BE2C (cell line): ENCODE results near the gene L3MBTL3.

ENCODE experiments used
- DNase-seq: peaks from one replicate; pipeline ENCODE4 v3.0.0-alpha.2; 2020
- H3K27me3 ChIP-seq: fragments of 250-450 bp; sonication (Bioruptor Pico); 2 replicates; pipeline ENCODE4 v1.5.1; 2020; ENCODE audit warnings: mild to moderate bottlenecking
- H3K36me3 ChIP-seq: fragments of 250-450 bp; sonication (Bioruptor Pico); 2 replicates; pipeline ENCODE4 v1.5.1; 2020; ENCODE audit warnings: mild to moderate bottlenecking
- H3K4me1 ChIP-seq: fragments of 250-450 bp; sonication (Bioruptor Pico); 2 replicates; pipeline ENCODE4 v1.5.1; 2020
- H3K4me3 ChIP-seq: 2 replicates; pipeline ENCODE4 v1.5.1; 2011; ENCODE audit warnings: low read depth, low read length
- H3K9me3 ChIP-seq: fragments of 250-450 bp; sonication (Bioruptor Pico); 2 replicates; pipeline ENCODE4 v1.5.1; 2020
- TF ChIP-seq, protein P1 (sequence below): IDR thresholded peaks from 2 replicates; pipeline ENCODE4 v1.5.1; 2012; ENCODE audit warnings: mild to moderate bottlenecking, low read depth, low read length

The L3MBTL3 gene

DNA sequence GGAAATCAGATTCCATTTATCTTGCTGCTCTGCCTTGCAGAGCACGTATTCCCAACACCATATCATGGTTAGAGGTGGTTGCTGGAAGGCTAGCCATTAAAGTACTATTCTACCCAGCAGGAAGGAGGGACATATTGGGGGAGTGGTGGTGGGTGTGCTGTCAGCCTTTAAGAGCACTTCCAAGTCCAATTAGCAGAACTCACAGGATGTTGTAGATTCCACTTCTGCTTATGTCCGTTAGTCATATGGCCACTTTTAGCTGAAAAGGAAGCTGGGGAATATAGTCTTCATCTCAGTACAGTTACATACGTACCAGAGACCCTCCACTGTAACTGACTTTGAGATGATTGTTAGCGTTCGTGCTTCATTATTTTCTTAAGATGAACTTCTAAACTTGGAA, 109.9 kb downstream of the L3MBTL3 start:
- no peak overlapping the region for H3K4me3 ChIP-seq
- H3K36me3 ChIP-seq: no peaks in the 10 kb centered on the region
- H3K9me3 ChIP-seq: no peaks in the 10 kb centered on the region
- H3K27me3 ChIP-seq: no peaks in the 10 kb centered on the region
- DNase-seq: no peak
- TF ChIP-seq, protein P1, sequence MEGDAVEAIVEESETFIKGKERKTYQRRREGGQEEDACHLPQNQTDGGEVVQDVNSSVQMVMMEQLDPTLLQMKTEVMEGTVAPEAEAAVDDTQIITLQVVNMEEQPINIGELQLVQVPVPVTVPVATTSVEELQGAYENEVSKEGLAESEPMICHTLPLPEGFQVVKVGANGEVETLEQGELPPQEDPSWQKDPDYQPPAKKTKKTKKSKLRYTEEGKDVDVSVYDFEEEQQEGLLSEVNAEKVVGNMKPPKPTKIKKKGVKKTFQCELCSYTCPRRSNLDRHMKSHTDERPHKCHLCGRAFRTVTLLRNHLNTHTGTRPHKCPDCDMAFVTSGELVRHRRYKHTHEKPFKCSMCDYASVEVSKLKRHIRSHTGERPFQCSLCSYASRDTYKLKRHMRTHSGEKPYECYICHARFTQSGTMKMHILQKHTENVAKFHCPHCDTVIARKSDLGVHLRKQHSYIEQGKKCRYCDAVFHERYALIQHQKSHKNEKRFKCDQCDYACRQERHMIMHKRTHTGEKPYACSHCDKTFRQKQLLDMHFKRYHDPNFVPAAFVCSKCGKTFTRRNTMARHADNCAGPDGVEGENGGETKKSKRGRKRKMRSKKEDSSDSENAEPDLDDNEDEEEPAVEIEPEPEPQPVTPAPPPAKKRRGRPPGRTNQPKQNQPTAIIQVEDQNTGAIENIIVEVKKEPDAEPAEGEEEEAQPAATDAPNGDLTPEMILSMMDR: no peak
- H3K4me1 ChIP-seq: no peaks in the 10 kb centered on the region

DNA sequence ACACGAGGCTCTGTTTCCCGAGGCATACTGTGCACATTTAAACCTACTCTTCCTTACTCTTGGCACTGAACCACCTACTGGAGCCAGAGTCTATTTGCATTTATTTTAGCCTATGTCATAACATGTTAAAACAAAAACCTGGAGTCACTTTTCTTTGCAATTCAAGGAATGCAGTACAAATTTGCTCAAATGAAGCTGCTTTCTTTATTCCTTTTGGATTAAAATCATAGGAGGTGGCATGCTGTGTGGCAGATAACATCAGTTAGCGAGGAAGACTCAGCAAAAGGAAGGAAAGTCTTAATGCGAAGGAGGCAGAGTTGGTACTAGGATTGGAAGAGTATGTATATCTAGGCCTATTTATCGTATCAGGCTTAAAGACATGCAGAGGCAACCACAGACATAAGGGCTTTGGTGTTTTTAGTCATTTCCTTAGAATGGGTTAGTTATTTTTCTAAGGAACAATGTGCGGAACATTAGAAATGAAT, 111.4 kb downstream of the L3MBTL3 start:
- Histone ChIP-seq H3K27me3 (no peaks in the 10 kb centered on the region), H3K36me3 (no peaks in the 10 kb centered on the region), H3K9me3 (no peaks in the 10 kb centered on the region), H3K4me1 (no peaks in the 10 kb centered on the region), H3K4me3 (no peak overlapping the region)
- TF ChIP-seq, protein P1: no peak
- no peak for DNase-seq

DNA sequence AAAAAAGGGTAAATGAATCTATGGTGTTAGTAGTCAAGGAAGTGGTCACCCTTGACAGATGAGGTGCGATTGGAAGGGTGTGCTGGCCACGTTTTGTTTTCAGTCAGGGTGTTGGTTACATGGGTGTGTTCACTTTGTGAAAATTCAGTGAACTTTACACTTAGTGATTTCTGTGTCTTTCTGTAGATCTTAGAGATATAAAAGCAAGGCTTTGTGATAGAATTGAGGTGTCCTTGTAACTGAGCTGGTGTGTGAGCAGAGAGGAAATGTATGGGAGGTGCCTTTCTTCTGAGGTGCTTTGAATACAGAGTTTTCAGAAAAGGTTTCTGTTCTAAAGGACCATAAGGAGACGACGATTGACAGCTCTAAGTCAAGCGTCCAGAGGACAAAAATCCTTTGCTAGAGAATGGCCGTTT, 113.9 kb downstream of the L3MBTL3 start:
- Histone ChIP-seq H3K4me3 (no peak overlapping the region), H3K27me3 (no peaks in the 10 kb centered on the region), H3K36me3 (no peaks in the 10 kb centered on the region), H3K9me3 (no peaks in the 10 kb centered on the region), H3K4me1 (no peaks in the 10 kb centered on the region)
- DNase-seq: no peak
- TF ChIP-seq, protein P1: no peak

DNA sequence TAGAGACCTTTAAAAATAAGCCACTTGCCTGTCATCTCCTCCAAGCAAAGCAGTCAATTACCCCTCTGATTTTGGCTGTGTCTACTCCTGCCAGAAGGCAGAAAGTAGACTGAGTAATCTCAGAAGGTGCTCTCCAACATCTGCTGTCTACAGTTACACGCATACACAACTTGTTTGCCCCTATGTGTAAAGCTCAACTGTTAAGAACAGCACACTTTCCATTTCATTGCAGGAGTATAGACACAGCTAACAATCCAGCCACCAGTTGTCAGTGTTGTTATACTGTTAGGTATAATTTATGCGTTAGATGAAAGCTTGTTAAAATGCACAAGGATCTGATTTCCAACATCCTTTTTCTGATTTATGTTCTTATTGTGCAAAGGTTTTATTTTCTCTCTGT, 116.2 kb downstream of the L3MBTL3 start:
- no peaks in the 10 kb centered on the region for H3K36me3 ChIP-seq
- TF ChIP-seq, protein P1: no peak
- no peaks in the 10 kb centered on the region for H3K4me1 ChIP-seq
- DNase-seq: no peak
- no peak overlapping the region for H3K4me3 ChIP-seq
- H3K27me3 ChIP-seq: no peaks in the 10 kb centered on the region
- H3K9me3 ChIP-seq: no peaks in the 10 kb centered on the region

DNA sequence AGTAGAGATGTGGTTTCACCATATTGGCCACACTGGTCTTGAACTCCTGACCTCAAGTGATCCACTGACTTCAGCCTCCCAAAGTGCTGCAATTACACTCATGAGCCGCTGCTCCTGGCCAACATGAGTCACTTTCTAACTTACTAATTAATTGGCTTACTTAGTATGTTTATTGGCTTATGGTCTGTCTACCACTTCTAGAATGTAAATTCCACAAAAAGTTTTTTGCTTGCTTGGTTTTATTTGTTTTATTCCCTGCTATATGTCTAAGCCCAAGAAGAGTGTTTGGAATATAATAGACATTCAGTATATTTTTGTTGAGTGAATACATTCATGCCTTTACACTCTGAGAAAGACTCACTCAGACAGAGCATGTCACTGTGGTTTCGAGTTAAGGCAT, 118.4 kb downstream of the L3MBTL3 start:
- no peaks in the 10 kb centered on the region for H3K36me3 ChIP-seq
- DNase-seq: no peak
- no peak overlapping the region for H3K4me3 ChIP-seq
- TF ChIP-seq, protein P1: no peak
- H3K27me3 ChIP-seq: no peaks in the 10 kb centered on the region
- no peaks in the 10 kb centered on the region for H3K9me3 ChIP-seq
- no peaks in the 10 kb centered on the region for H3K4me1 ChIP-seq

DNA sequence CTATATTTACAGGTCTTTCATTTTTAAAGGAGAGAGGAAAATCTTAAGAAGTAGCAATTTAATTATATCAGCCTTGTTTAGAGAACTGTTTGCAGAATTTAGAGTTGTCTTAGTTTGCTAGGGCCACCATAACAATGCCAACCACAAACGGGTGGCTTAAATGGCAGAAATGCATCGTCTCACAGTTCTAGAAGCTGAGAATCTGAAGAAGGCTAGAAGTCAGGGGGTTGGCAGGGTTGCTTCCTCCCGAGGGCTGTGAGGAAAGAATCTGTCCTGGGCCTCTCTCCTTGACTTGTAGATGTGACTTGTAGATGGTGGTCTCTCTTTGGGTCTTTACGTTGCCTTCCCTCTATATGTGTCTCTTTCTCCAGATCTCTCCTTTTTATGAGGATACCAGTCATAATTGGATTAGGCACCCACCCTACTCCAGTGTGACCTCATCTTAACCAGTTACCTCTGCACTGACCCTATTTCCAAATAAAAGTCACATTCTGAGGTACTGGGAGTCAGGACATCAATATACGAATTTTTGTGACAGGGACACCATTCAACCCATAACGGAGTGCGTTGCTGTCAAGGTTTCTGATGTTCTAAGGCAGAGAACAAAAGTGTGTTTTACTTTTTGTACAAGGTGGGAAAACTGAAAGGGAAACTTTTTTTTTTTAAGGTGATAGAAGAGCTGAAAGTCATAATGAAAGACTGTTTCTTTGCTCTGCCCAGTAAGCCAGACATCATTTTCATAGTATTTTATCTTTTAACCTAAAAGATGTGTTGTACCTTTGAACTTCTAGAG, 119.9 kb downstream of the L3MBTL3 start:
- no peaks in the 10 kb centered on the region for H3K36me3 ChIP-seq
- TF ChIP-seq, protein P1: no peak
- no peaks in the 10 kb centered on the region for H3K27me3 ChIP-seq
- DNase-seq: no peak
- no peak overlapping the region for H3K4me3 ChIP-seq
- no peaks in the 10 kb centered on the region for H3K4me1 ChIP-seq
- no peaks in the 10 kb centered on the region for H3K9me3 ChIP-seq
